Panc1 (cell line): ENCODE measurements around the gene HELZ2. TPM values are rescaled to one million over a fixed set of nuclear protein-coding genes. Genes with fewer than 3 reads are reported as not detected.

Experiments
- ATAC-seq: fragments of 200-7000 bp; cut with Tn5 transposase; 2 replicates; pipeline ENCODE4 v1.9.1; 2020; ENCODE audit warnings: mild to moderate bottlenecking, moderate library complexity
- BruUV-seq: library from RNA; stranded (reverse); fragments of 400-500 nt; replicated peaks from 2 replicates; lab custom pipeline; 2021; lab: Mats Ljungman, UMichigan
- CTCF ChIA-PET: fragments of 300-600 bp; sonication (Branson Sonifier 250); formaldehyde crosslinking; loops from one replicate; lab custom pipeline; 2022; ENCODE audit warnings: antibody characterized with exemption; lab: Charles Lee
- POLR2A ChIA-PET: fragments of 300-600 bp; sonication (Branson Sonifier 250); formaldehyde crosslinking; loops from one replicate; lab custom pipeline; 2022; ENCODE audit warnings: antibody characterized with exemption; lab: Charles Lee
- DNase-seq: peaks from one replicate; pipeline ENCODE4 v3.0.0-alpha.2; 2010; ENCODE audit warnings: low read depth, low spot score
- H3K27ac ChIP-seq: 2 replicates; pipeline ENCODE4 v1.5.1; 2011; ENCODE audit warnings: mild to moderate bottlenecking, low read length, inconsistent platforms
- H3K27me3 ChIP-seq: fragments of 200-500 bp; sonication (Bioruptor generic); 2 replicates; pipeline ENCODE4 v1.6.0; 2014; ENCODE audit warnings: low read length, inconsistent platforms; ENCODE audit not compliant: control insufficient read depth, insufficient read depth
- H3K36me3 ChIP-seq: fragments of 200-500 bp; sonication (Bioruptor generic); 2 replicates; pipeline ENCODE4 v1.5.1; 2014; ENCODE audit warnings: inconsistent platforms, mild to moderate bottlenecking, low read length, moderate library complexity; ENCODE audit not compliant: control insufficient read depth, insufficient read depth
- H3K4me1 ChIP-seq: 2 replicates; pipeline ENCODE4 v1.5.1; 2011; ENCODE audit warnings: inconsistent platforms, mild to moderate bottlenecking, low read length, moderate library complexity; ENCODE audit not compliant: control insufficient read depth, insufficient read depth
- H3K4me3 ChIP-seq, 2 experiments: 2 replicates each; pipeline ENCODE4 v1.5.1; 2011 to 2012; ENCODE audit warnings: low read depth in 2 of 2, low read length in 2 of 2, mild to moderate bottlenecking in 2 of 2, inconsistent platforms in 1 of 2, moderate library complexity in 1 of 2
- H3K9me3 ChIP-seq: fragments of 200-500 bp; sonication (Bioruptor generic); 2 replicates; pipeline ENCODE4 v1.5.1; 2014; ENCODE audit warnings: low read depth, mild to moderate bottlenecking, inconsistent platforms, low read length, moderate library complexity; ENCODE audit not compliant: control insufficient read depth, insufficient read depth
- POLR2AphosphoS5 ChIP-seq: IDR thresholded peaks from 2 replicates; pipeline ENCODE4 v1.6.1; 2012; ENCODE audit warnings: mild to moderate bottlenecking, low read depth, low read length, moderate library complexity
- SIN3A ChIP-seq: IDR thresholded peaks from 2 replicates; pipeline ENCODE4 v1.6.1; 2012; ENCODE audit warnings: low read depth, mild to moderate bottlenecking, low read length, moderate library complexity, borderline replicate concordance; ENCODE audit not compliant: insufficient read depth
- TCF7L2 ChIP-seq: IDR thresholded peaks from 2 replicates; pipeline ENCODE4 v1.6.1; 2011; ENCODE audit warnings: mild to moderate bottlenecking, low read depth, low read length, inconsistent platforms
- in situ Hi-C: cut with HindIII; loops from 2 replicates; pipeline ENCODE4 v1.10.0; 2016; ENCODE audit warnings: low sequenced_read_pairs, low pct_unique_long_range_greater_than_20kb
- intact Hi-C: fragments of 100-400 bp; cut with micrococcal nuclease; formaldehyde crosslinking; loops from one replicate; pipeline ENCODE4 v1.10.0; 2022; ENCODE audit not compliant: unreplicated experiment
- total RNA-seq: library from RNA; stranded (reverse); gene quantifications from one replicate; pipeline ENCODE4 v1.2.1, GENCODE V29; 2021; ENCODE audit not compliant: unreplicated experiment
- TF ChIP-seq, protein P1 (sequence below), 2 experiments: IDR thresholded peaks; 2 replicates each; pipeline ENCODE4 v1.6.1; 2011 to 2012; ENCODE audit warnings: low read depth in 2 of 2, control low read depth in 1 of 2, low read length in 1 of 2, mild to moderate bottlenecking in 1 of 2, moderate library complexity in 1 of 2; ENCODE audit not compliant: insufficient read depth in 1 of 2
- TF ChIP-seq, protein P2 (sequence below): fragments of 450-650 bp; IDR thresholded peaks from 2 replicates; pipeline ENCODE4 v1.5.1; 2017; ENCODE audit warnings: mild to moderate bottlenecking

The HELZ2 gene
- total RNA-seq, 1 experiment from 2014 or later = 41.5 TPM

DNA sequence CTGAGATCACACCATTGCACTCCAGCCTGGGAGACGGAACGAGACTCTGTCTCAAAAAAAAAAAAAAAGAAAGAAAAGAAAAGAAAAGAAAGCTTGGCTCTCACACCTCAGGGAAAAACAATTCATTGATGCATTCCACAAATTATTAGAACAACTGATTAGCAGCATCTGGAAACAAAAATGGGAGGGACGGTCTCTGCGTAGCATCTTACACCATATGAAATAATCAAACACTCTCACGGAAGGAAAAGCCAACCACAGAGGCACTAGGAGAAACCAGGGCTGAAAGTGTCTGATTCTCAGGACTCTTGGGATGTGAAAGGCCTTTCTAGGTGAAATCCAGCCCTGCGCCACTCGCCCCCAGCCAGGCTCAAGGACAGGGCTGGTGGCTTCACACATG, 2.3 kb upstream of the HELZ2 start:
- intact Hi-C loops = no loop called here
- BruUV-seq = no TSS peak
- Histone ChIP-seq H3K27me3 (no peaks in the 10 kb centered on the region), H3K9me3 (no peaks in the 10 kb centered on the region), H3K4me3 (no peak overlapping the region), H3K4me1 (peaks cover 14% of the 10 kb centered on the region), H3K27ac (no peak overlapping the region), H3K36me3 (peaks cover 3% of the 10 kb centered on the region; the same call in 1 of the 2 replicates)
- TF ChIP-seq SIN3A = no peak
- TF ChIP-seq TCF7L2 = no peak
- TF ChIP-seq, protein P1, sequence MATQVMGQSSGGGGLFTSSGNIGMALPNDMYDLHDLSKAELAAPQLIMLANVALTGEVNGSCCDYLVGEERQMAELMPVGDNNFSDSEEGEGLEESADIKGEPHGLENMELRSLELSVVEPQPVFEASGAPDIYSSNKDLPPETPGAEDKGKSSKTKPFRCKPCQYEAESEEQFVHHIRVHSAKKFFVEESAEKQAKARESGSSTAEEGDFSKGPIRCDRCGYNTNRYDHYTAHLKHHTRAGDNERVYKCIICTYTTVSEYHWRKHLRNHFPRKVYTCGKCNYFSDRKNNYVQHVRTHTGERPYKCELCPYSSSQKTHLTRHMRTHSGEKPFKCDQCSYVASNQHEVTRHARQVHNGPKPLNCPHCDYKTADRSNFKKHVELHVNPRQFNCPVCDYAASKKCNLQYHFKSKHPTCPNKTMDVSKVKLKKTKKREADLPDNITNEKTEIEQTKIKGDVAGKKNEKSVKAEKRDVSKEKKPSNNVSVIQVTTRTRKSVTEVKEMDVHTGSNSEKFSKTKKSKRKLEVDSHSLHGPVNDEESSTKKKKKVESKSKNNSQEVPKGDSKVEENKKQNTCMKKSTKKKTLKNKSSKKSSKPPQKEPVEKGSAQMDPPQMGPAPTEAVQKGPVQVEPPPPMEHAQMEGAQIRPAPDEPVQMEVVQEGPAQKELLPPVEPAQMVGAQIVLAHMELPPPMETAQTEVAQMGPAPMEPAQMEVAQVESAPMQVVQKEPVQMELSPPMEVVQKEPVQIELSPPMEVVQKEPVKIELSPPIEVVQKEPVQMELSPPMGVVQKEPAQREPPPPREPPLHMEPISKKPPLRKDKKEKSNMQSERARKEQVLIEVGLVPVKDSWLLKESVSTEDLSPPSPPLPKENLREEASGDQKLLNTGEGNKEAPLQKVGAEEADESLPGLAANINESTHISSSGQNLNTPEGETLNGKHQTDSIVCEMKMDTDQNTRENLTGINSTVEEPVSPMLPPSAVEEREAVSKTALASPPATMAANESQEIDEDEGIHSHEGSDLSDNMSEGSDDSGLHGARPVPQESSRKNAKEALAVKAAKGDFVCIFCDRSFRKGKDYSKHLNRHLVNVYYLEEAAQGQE (IDR thresholded peaks at IDR 0.05; ENCODE audit: insufficient read depth in 1 of 2, low read depth in 2 of 2, low read length in 1 of 2) = no peak
- TF ChIP-seq, protein P2, sequence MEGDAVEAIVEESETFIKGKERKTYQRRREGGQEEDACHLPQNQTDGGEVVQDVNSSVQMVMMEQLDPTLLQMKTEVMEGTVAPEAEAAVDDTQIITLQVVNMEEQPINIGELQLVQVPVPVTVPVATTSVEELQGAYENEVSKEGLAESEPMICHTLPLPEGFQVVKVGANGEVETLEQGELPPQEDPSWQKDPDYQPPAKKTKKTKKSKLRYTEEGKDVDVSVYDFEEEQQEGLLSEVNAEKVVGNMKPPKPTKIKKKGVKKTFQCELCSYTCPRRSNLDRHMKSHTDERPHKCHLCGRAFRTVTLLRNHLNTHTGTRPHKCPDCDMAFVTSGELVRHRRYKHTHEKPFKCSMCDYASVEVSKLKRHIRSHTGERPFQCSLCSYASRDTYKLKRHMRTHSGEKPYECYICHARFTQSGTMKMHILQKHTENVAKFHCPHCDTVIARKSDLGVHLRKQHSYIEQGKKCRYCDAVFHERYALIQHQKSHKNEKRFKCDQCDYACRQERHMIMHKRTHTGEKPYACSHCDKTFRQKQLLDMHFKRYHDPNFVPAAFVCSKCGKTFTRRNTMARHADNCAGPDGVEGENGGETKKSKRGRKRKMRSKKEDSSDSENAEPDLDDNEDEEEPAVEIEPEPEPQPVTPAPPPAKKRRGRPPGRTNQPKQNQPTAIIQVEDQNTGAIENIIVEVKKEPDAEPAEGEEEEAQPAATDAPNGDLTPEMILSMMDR = no peak
- no peak for TF ChIP-seq POLR2AphosphoS5
- DNase-seq (no peak), ATAC-seq (no peak)
- ChIA-PET POLR2A (interaction anchor here (0.6 kb wide), 2 partner anchors 13 to 28 kb away, joined by 3 to 9 read pairs; no protein-coding TSS in a partner anchor), CTCF (no interaction called here)
- in situ Hi-C loops = no loop called here

- H3K27ac ChIP-seq = peak overlapping the region; percentile 79
- ChIA-PET POLR2A (no interaction called here), CTCF (interaction anchor here (0.6 kb wide), 1 partner anchor 26 kb away, joined by 6 read pairs; no protein-coding TSS in a partner anchor)
- intact Hi-C loops (no loop called here), in situ Hi-C loops (no loop called here)
- peaks cover 14% of the 10 kb centered on the region for H3K4me1 ChIP-seq
- DNase-seq = no peak
- BruUV-seq = no TSS peak
- H3K4me3 ChIP-seq = peak overlapping the region in 1 of 2 experiments; percentile 57; a peak in 3 of 4 replicates
- H3K36me3 ChIP-seq = peaks cover 3% of the 10 kb centered on the region; the same call in 1 of the 2 replicates
- no peak for ATAC-seq
- TF ChIP-seq SIN3A (no peak), TCF7L2 (no peak), POLR2AphosphoS5 (no peak)
- TF ChIP-seq, protein P1 (IDR thresholded peaks at IDR 0.05; ENCODE audit: insufficient read depth in 1 of 2, low read depth in 2 of 2, low read length in 1 of 2) = no peak
- TF ChIP-seq, protein P2 = no peak
- no peaks in the 10 kb centered on the region for H3K9me3 ChIP-seq
- no peaks in the 10 kb centered on the region for H3K27me3 ChIP-seq
Observed at GRCh38 chr20:63574829-63575743, 1.0 kb upstream of the HELZ2 start.
